ENCODE results near the gene ARHGAP6. TPM values are rescaled to one million over a fixed set of nuclear protein-coding genes. Genes with fewer than 3 reads are reported as not detected.

The ARHGAP6 gene
- total and polyA plus RNA-seq, 2 donors (not counting 3 experiments of a cell fraction or from before 2014, with no cell fraction given): 0.69 to 0.83 TPM

DNA sequence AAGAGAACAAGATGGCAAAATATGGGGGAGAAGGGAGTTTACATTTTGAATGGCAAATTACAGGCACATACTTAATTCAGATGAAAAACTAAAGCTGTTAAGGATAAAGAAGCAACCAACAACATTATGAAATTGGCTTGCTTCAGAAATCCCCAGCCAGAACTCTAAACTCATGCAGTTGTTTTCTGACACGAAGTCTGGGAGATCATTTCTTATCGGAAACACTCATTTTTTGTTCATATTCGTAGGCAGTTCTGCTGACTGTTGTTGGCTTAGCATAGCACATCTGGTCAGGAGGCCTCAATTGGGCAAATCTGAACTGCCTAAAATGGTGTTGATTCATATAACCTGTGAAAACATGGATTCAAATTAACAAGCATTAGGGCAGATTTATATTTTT, 33.0 kb upstream of the ARHGAP6 start:
- no peak for TF ChIP-seq POLR2A (IDR thresholded peaks at IDR 0.05; ENCODE audit: low read depth, low read length)
- no peak for TF ChIP-seq POLR2AphosphoS5 (IDR thresholded peaks at IDR 0.05; ENCODE audit: insufficient read depth, low read depth, low read length)
- no peak for TF ChIP-seq FOS (IDR thresholded peaks at IDR 0.05; ENCODE audit: borderline replicate concordance, insufficient read depth, low read length)
- TF ChIP-seq, protein P1, sequence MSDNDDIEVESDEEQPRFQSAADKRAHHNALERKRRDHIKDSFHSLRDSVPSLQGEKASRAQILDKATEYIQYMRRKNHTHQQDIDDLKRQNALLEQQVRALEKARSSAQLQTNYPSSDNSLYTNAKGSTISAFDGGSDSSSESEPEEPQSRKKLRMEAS (IDR thresholded peaks at IDR 0.05; ENCODE audit: insufficient read depth, insufficient read length): no peak
- no peak overlapping the region for H3K4me3 ChIP-seq (replicated peaks in 1 of 3; ENCODE audit: insufficient read depth in 1 of 3, low read depth in 1 of 3, low read length in 3 of 3)
- no peak overlapping the region for H3K9ac ChIP-seq (replicated peaks; ENCODE audit: extremely low read depth, insufficient read depth, low read length)
- H3K79me2 ChIP-seq (ENCODE audit: control insufficient read depth, insufficient read depth, low read length): no peaks in the 10 kb centered on the region
- intact Hi-C loops (cut with micrococcal nuclease): no loop called here
- DNase-seq (ENCODE audit: low read depth, low spot score) (no peak), FAIRE-seq (no peak)
- H3K9me3 ChIP-seq (replicated peaks; ENCODE audit: control insufficient read depth, insufficient read depth, low read length): no peaks in the 10 kb centered on the region
- no peaks in the 10 kb centered on the region for H3K9me1 ChIP-seq (replicated peaks; ENCODE audit: control insufficient read depth, extremely low read depth, insufficient read depth, low read length)
- BruUV-seq (replicated peaks): no TSS peak
- no peaks in the 10 kb centered on the region for H3K36me3 ChIP-seq (ENCODE audit: control insufficient read depth in 2 of 2, extremely low read depth in 1 of 2, insufficient read depth in 2 of 2, low read length in 2 of 2)
- H3K4me2 ChIP-seq (ENCODE audit: insufficient read depth, low read length): no peak overlapping the region
- POLR2A ChIA-PET: no interaction called here
- no peak overlapping the region for H3K27ac ChIP-seq (ENCODE audit: insufficient read depth, low read depth, low read length)
- CTCF ChIA-PET: no interaction called here
- no peaks in the 10 kb centered on the region for H4K20me1 ChIP-seq (replicated peaks; ENCODE audit: control insufficient read depth, extremely low read depth, insufficient read depth, low read length)
- no peaks in the 10 kb centered on the region for H3K27me3 ChIP-seq (ENCODE audit: control insufficient read depth in 2 of 2, insufficient read depth in 2 of 2, low read length in 2 of 2)
- no peaks in the 10 kb centered on the region for H3K4me1 ChIP-seq (ENCODE audit: control insufficient read depth, extremely low read depth, insufficient read depth, low read length)
- dilution Hi-C loops (cut with MboI; ENCODE audit: extremely low pct_ligation_motif_present, low sequenced_read_pairs): no loop called here
- no peak overlapping the region for H2AFZ ChIP-seq (ENCODE audit: low read depth, low read length)

DNA sequence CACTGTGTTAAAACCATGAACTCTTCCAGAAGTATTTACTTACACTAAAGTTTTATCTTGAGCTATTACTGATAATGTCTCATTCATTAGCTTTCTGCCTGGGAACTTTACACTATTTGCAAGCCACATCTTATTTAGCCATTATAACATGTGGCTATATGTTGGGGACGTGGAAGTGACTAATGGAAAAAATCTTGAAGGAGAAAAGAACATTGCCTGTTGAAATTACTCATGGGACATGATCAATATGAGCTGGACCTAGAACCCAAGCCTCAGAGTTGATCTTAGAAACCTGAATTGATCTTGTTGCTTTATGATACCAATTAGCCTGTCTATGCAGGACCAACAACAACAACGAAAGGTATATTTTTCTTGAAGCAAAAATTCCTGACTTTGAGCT, 22.5 kb upstream of the ARHGAP6 start:
- BruUV-seq (replicated peaks): no TSS peak
- Histone ChIP-seq H3K9me3 (replicated peaks; ENCODE audit: control insufficient read depth, insufficient read depth, low read length) (no peaks in the 10 kb centered on the region), H3K4me3 (replicated peaks in 1 of 3; ENCODE audit: insufficient read depth in 1 of 3, low read depth in 1 of 3, low read length in 3 of 3) (no peak overlapping the region), H3K36me3 (ENCODE audit: control insufficient read depth in 2 of 2, extremely low read depth in 1 of 2, insufficient read depth in 2 of 2, low read length in 2 of 2) (no peaks in the 10 kb centered on the region), H3K9me1 (replicated peaks; ENCODE audit: control insufficient read depth, extremely low read depth, insufficient read depth, low read length) (no peaks in the 10 kb centered on the region), H3K27me3 (ENCODE audit: control insufficient read depth in 2 of 2, insufficient read depth in 2 of 2, low read length in 2 of 2) (no peaks in the 10 kb centered on the region), H3K4me2 (ENCODE audit: insufficient read depth, low read length) (no peak overlapping the region), H4K20me1 (replicated peaks; ENCODE audit: control insufficient read depth, extremely low read depth, insufficient read depth, low read length) (no peaks in the 10 kb centered on the region), H3K9ac (replicated peaks; ENCODE audit: extremely low read depth, insufficient read depth, low read length) (no peak overlapping the region), H3K79me2 (ENCODE audit: control insufficient read depth, insufficient read depth, low read length) (no peaks in the 10 kb centered on the region), H2AFZ (ENCODE audit: low read depth, low read length) (no peak overlapping the region), H3K27ac (ENCODE audit: insufficient read depth, low read depth, low read length) (no peak overlapping the region), H3K4me1 (ENCODE audit: control insufficient read depth, extremely low read depth, insufficient read depth, low read length) (peaks cover 4% of the 10 kb centered on the region)
- peak; percentile 0 for DNase-seq (ENCODE audit: low read depth, low spot score)
- peak; percentile 62 for FAIRE-seq
- POLR2A ChIA-PET: no interaction called here
- dilution Hi-C loops (cut with MboI; ENCODE audit: extremely low pct_ligation_motif_present, low sequenced_read_pairs) (no loop called here), intact Hi-C loops (cut with micrococcal nuclease) (no loop called here)
- TF ChIP-seq JUN (IDR thresholded peaks at IDR 0.05; ENCODE audit: borderline replicate concordance, insufficient read depth, insufficient read length, low read depth) (no peak), POLR2AphosphoS5 (IDR thresholded peaks at IDR 0.05; ENCODE audit: insufficient read depth, low read depth, low read length) (no peak), GATA2 (IDR thresholded peaks at IDR 0.05; ENCODE audit: insufficient read depth, insufficient read length, low read depth, low read length) (no peak), EZH2 (IDR thresholded peaks at IDR 0.05; ENCODE audit: borderline replicate concordance, low read depth, low read length, severe bottlenecking) (no peak), MYC (IDR thresholded peaks at IDR 0.05; ENCODE audit: low read depth, low read length) (no peak), FOS (IDR thresholded peaks at IDR 0.05; ENCODE audit: borderline replicate concordance, insufficient read depth, low read length) (no peak), POLR2A (IDR thresholded peaks at IDR 0.05; ENCODE audit: low read depth, low read length) (no peak)
- TF ChIP-seq, protein P1 (IDR thresholded peaks at IDR 0.05; ENCODE audit: insufficient read depth, insufficient read length): no peak
- TF ChIP-seq, protein P2, sequence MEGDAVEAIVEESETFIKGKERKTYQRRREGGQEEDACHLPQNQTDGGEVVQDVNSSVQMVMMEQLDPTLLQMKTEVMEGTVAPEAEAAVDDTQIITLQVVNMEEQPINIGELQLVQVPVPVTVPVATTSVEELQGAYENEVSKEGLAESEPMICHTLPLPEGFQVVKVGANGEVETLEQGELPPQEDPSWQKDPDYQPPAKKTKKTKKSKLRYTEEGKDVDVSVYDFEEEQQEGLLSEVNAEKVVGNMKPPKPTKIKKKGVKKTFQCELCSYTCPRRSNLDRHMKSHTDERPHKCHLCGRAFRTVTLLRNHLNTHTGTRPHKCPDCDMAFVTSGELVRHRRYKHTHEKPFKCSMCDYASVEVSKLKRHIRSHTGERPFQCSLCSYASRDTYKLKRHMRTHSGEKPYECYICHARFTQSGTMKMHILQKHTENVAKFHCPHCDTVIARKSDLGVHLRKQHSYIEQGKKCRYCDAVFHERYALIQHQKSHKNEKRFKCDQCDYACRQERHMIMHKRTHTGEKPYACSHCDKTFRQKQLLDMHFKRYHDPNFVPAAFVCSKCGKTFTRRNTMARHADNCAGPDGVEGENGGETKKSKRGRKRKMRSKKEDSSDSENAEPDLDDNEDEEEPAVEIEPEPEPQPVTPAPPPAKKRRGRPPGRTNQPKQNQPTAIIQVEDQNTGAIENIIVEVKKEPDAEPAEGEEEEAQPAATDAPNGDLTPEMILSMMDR (IDR thresholded peaks at IDR 0.05; ENCODE audit: extremely low read depth in 1 of 2, insufficient read depth in 1 of 2, low read depth in 1 of 2, low read length in 2 of 2): no peak
- CTCF ChIA-PET: interaction anchor here (2.2 kb wide), 1 partner anchor 9 kb away, joined by 10 read pairs; no protein-coding TSS in a partner anchor
